ENCODE measurements around the gene EME1. TPM values are rescaled to one million over a fixed set of nuclear protein-coding genes. Genes with fewer than 3 reads are reported as not detected.

Gene EME1
- total and polyA plus RNA-seq, 2 of the 4 experiments (the other 2 are of a cell fraction) = 9.1 to 9.4 TPM

DNA sequence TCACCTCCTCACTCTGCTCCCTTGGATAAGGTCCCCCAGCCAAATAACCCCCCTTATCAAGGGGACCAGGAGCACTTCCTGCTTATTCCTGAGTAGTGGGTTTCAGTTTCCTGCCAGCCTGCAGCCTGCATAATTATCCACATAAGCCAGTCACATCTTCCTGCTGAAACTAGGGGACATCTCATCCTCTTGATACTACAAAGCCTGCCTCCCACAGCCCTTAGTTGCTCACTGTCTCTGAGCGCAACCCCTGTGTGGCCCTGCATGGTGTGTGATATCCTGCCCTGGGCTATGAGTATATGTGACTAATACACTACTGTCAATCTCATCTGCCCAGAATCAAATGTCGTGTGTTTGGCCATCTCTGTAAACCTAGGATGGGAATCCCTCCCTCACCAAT lies 35.1 kb upstream of the EME1 start:
- Histone ChIP-seq H2BK5ac (ENCODE audit: low read depth, low read length, poor library complexity, severe bottlenecking) (no peak overlapping the region), H3K4me3 (ENCODE audit: insufficient read depth, low read depth, low read length) (no peak overlapping the region), H2BK120ac (ENCODE audit: low read depth, low read length) (no peak overlapping the region), H3K27me3 (ENCODE audit: control insufficient read depth, insufficient read depth, low read length) (0 out of 2 replicates have a peak, but pooled peaks cover 2% of the 10 kb centered on the region), H3K4me2 (ENCODE audit: low read depth, low read length) (no peak overlapping the region), H3K4ac (ENCODE audit: low read depth, low read length) (no peak overlapping the region), H4K20me1 (ENCODE audit: insufficient read depth, low read length) (no peaks in the 10 kb centered on the region), H3K36me3 (ENCODE audit: control insufficient read depth, insufficient read depth, low read length) (no peaks in the 10 kb centered on the region), H2AFZ (replicated peaks; ENCODE audit: low read length, poor library complexity) (no peak overlapping the region), H3K4me1 (ENCODE audit: control insufficient read depth, insufficient read depth, low read length) (no peaks in the 10 kb centered on the region), H4K91ac (ENCODE audit: insufficient read depth, low read depth, low read length) (no peak overlapping the region), H3K56ac (ENCODE audit: extremely low read depth, insufficient read depth, low read length) (no peak overlapping the region), H3K9me1 (ENCODE audit: insufficient read depth, low read length) (no peaks in the 10 kb centered on the region), H2BK20ac (ENCODE audit: low read depth, low read length) (no peak overlapping the region), H3K27ac (ENCODE audit: insufficient read depth, low read length) (no peak overlapping the region), H3K18ac (ENCODE audit: low read depth, low read length) (no peak overlapping the region), H4K8ac (ENCODE audit: low read depth in 2 of 2, low read length in 2 of 2) (no peak overlapping the region), H4K5ac (ENCODE audit: low read depth, low read length) (no peak overlapping the region), H2AK9ac (replicated peaks; ENCODE audit: low read depth, low read length, poor library complexity) (no peak overlapping the region), H3K79me1 (ENCODE audit: low read depth in 1 of 2, low read length in 2 of 2) (no peaks in the 10 kb centered on the region), H3K23ac (ENCODE audit: low read depth, low read length) (no peak overlapping the region), H2BK15ac (ENCODE audit: low read depth, low read length) (no peak overlapping the region), H2AK5ac (ENCODE audit: low read depth, low read length) (no peak overlapping the region), H3K9ac (ENCODE audit: low read depth, low read length) (no peak overlapping the region), H3K9me3 (ENCODE audit: control insufficient read depth, insufficient read depth, low read length) (peaks cover 2% of the 10 kb centered on the region; the same call in 1 of the 2 replicates), H3K14ac (replicated peaks; ENCODE audit: low read depth, low read length) (no peak overlapping the region)
- ATAC-seq (ENCODE audit: low read depth) = no peak
- no TSS peak for BruUV-seq (replicated peaks)
- no CpG with 5 or more reads among the region's 2 CpGs for WGBS, 2 experiments (ENCODE audit: extremely low coverage in 2 of 2, insufficient read length in 1 of 2)
- no peak for TF ChIP-seq SMC3 (IDR thresholded peaks at IDR 0.05; ENCODE audit: low read depth, low read length)
- TF ChIP-seq MAZ (IDR thresholded peaks at IDR 0.05; ENCODE audit: borderline replicate concordance, low read depth, low read length) = no peak
- no peak for TF ChIP-seq NFE2L2 (IDR thresholded peaks at IDR 0.05; ENCODE audit: low read depth, low read length)
- TF ChIP-seq, protein P1, sequence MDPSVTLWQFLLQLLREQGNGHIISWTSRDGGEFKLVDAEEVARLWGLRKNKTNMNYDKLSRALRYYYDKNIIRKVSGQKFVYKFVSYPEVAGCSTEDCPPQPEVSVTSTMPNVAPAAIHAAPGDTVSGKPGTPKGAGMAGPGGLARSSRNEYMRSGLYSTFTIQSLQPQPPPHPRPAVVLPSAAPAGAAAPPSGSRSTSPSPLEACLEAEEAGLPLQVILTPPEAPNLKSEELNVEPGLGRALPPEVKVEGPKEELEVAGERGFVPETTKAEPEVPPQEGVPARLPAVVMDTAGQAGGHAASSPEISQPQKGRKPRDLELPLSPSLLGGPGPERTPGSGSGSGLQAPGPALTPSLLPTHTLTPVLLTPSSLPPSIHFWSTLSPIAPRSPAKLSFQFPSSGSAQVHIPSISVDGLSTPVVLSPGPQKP (IDR thresholded peaks at IDR 0.05; ENCODE audit: borderline replicate concordance, low read depth, low read length) = no peak
- TF ChIP-seq, protein P2, sequence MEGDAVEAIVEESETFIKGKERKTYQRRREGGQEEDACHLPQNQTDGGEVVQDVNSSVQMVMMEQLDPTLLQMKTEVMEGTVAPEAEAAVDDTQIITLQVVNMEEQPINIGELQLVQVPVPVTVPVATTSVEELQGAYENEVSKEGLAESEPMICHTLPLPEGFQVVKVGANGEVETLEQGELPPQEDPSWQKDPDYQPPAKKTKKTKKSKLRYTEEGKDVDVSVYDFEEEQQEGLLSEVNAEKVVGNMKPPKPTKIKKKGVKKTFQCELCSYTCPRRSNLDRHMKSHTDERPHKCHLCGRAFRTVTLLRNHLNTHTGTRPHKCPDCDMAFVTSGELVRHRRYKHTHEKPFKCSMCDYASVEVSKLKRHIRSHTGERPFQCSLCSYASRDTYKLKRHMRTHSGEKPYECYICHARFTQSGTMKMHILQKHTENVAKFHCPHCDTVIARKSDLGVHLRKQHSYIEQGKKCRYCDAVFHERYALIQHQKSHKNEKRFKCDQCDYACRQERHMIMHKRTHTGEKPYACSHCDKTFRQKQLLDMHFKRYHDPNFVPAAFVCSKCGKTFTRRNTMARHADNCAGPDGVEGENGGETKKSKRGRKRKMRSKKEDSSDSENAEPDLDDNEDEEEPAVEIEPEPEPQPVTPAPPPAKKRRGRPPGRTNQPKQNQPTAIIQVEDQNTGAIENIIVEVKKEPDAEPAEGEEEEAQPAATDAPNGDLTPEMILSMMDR (conservative IDR thresholded peaks at IDR 0.05; ENCODE audit: low read depth, low read length) = no peak
- no peak for TF ChIP-seq BHLHE40 (IDR thresholded peaks at IDR 0.05; ENCODE audit: low read depth, low read length)
- no peak for TF ChIP-seq MXI1 (IDR thresholded peaks at IDR 0.05; ENCODE audit: borderline replicate concordance, low read depth, low read length)
- TF ChIP-seq RCOR1 (IDR thresholded peaks at IDR 0.05; ENCODE audit: insufficient replicate concordance, low read length) = no peak
- TF ChIP-seq RFX5 (IDR thresholded peaks at IDR 0.05; ENCODE audit: low read depth, low read length) = no peak
- TF ChIP-seq RAD21 (IDR thresholded peaks at IDR 0.05; ENCODE audit: low read length) = no peak
- in situ Hi-C loops (cut with MboI; ENCODE audit: low sequenced_read_pairs) = no loop called here
- dilution Hi-C loops (cut with HindIII; ENCODE audit: low sequenced_read_pairs, unreplicated experiment) = no loop called here
- POLR2A ChIA-PET (ENCODE audit: unreplicated experiment) = no interaction called here
- peak; percentile 15 for DNase-seq
- intact Hi-C loops (cut with micrococcal nuclease) = no loop called here
- CTCF ChIA-PET = no interaction called here
